K562 (cell line): ENCODE measurements around the gene RASL11A.

Source experiments
- ETV6 ChIP-seq, 3 experiments: fragments of 150-350 bp in 1 of 3; sonication (generic) in 1 of 3; formaldehyde crosslinking in 1 of 3; IDR thresholded peaks; 2 replicates each; pipeline versions ENCODE4 v1.6.1 to v1.8.0; 2014 to 2022; ENCODE audit warnings: borderline replicate concordance in 2 of 3, low read depth in 2 of 3, antibody characterized with exemption in 1 of 3, low read length in 1 of 3, mild to moderate bottlenecking in 1 of 3, missing genetic modification reagents in 1 of 3
- FOXK1 ChIP-seq: sonication (generic); formaldehyde crosslinking; IDR thresholded peaks from 2 replicates; pipeline ENCODE4 v1.8.0; 2022; ENCODE audit warnings: missing genetic modification reagents, mild to moderate bottlenecking, borderline replicate concordance
- RAD21 ChIP-seq, 2 experiments: fragments of 250-450 bp in 1 of 2; fragments of 450-650 bp in 1 of 2; sonication (Bioruptor Pico) in 1 of 2; formaldehyde crosslinking in 1 of 2; IDR thresholded peaks in 1 of 2; conservative IDR thresholded peaks in 1 of 2; 2 replicates each; pipeline versions ENCODE4 v1.4.0 to v1.8.0; 2020 to 2022; ENCODE audit warnings: mild to moderate bottlenecking in 2 of 2, moderate library complexity in 1 of 2
- SMC3 ChIP-seq: conservative IDR thresholded peaks from 2 replicates; pipeline ENCODE4 v1.6.1; 2011; ENCODE audit warnings: low read depth, low read length, improper control_type of control experiment; ENCODE audit not compliant: insufficient read depth
- TF ChIP-seq, protein P1 (sequence below), 3 experiments: IDR thresholded peaks in 2 of 3; conservative IDR thresholded peaks in 1 of 3; 2 replicates each; pipeline ENCODE4 v1.5.1; 2011 to 2012; ENCODE audit warnings: low read length in 3 of 3, mild to moderate bottlenecking in 3 of 3, control low read depth in 2 of 3, improper control_type of control experiment in 1 of 3, inconsistent platforms in 1 of 3, low read depth in 1 of 3, mixed read lengths in 1 of 3, moderate library complexity in 1 of 3; ENCODE audit not compliant: insufficient read depth in 2 of 3
- TF ChIP-seq, protein P2 (sequence below), 2 experiments: fragments of 450-650 bp in 1 of 2; sonication (generic) in 1 of 2; formaldehyde crosslinking in 1 of 2; IDR thresholded peaks in 1 of 2; conservative IDR thresholded peaks in 1 of 2; 2 replicates each; pipeline versions ENCODE4 v1.6.1 to v1.8.1; 2016 to 2023; ENCODE audit warnings: mild to moderate bottlenecking in 2 of 2, moderate library complexity in 2 of 2, inconsistent platforms in 1 of 2, missing genetic modification reagents in 1 of 2
- TF ChIP-seq, protein P3 (sequence below): sonication (generic); formaldehyde crosslinking; IDR thresholded peaks from 2 replicates; pipeline ENCODE4 v1.8.0; 2023; ENCODE audit warnings: mild to moderate bottlenecking, missing genetic modification reagents

DNA sequence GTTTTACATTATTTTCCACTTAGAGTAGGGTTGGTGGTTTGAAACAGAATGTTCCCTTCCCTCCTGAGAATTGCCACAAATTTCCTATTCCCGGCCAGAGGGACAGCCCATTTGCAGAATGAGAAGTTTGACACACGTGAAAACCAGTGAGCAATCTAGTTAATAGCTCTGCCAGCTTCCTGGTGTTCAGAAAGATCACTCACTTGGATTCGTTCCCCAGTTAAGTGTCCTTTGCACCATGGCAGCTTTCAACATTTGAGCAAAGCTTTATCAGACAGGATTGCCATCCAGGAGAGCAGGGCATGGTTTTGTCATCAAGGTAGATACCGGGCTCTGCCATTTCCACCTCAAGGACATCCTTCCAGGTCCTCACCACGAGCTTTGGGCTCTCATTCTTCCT lies 28.2 kb downstream of the RASL11A start:
- TF ChIP-seq, protein P1, sequence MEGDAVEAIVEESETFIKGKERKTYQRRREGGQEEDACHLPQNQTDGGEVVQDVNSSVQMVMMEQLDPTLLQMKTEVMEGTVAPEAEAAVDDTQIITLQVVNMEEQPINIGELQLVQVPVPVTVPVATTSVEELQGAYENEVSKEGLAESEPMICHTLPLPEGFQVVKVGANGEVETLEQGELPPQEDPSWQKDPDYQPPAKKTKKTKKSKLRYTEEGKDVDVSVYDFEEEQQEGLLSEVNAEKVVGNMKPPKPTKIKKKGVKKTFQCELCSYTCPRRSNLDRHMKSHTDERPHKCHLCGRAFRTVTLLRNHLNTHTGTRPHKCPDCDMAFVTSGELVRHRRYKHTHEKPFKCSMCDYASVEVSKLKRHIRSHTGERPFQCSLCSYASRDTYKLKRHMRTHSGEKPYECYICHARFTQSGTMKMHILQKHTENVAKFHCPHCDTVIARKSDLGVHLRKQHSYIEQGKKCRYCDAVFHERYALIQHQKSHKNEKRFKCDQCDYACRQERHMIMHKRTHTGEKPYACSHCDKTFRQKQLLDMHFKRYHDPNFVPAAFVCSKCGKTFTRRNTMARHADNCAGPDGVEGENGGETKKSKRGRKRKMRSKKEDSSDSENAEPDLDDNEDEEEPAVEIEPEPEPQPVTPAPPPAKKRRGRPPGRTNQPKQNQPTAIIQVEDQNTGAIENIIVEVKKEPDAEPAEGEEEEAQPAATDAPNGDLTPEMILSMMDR (IDR thresholded peaks at IDR 0.05 in 2 of 3, conservative IDR thresholded peaks at IDR 0.05 in 1 of 3; ENCODE audit: insufficient read depth in 2 of 3, low read depth in 1 of 3, low read length in 3 of 3): no peak
- TF ChIP-seq, protein P2, sequence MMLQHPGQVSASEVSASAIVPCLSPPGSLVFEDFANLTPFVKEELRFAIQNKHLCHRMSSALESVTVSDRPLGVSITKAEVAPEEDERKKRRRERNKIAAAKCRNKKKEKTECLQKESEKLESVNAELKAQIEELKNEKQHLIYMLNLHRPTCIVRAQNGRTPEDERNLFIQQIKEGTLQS (IDR thresholded peaks at IDR 0.05): no peak
- TF ChIP-seq, protein P2 (CRISPR knock-in tag; conservative IDR thresholded peaks at IDR 0.05): no peak
- TF ChIP-seq FOXK1 (CRISPR knock-in tag) (no peak), ETV6 (IDR thresholded peaks at IDR 0.05; ENCODE audit: borderline replicate concordance in 1 of 2, low read depth in 2 of 2, low read length in 1 of 2) (no peak), ETV6 (CRISPR knock-in tag; IDR thresholded peaks at IDR 0.05; ENCODE audit: borderline replicate concordance) (no peak), SMC3 (no peak), RAD21 (CRISPR knock-in tag; conservative IDR thresholded peaks at IDR 0.05 in 1 of 2, IDR thresholded peaks at IDR 0.05 in 1 of 2) (no peak)
- TF ChIP-seq, protein P3, sequence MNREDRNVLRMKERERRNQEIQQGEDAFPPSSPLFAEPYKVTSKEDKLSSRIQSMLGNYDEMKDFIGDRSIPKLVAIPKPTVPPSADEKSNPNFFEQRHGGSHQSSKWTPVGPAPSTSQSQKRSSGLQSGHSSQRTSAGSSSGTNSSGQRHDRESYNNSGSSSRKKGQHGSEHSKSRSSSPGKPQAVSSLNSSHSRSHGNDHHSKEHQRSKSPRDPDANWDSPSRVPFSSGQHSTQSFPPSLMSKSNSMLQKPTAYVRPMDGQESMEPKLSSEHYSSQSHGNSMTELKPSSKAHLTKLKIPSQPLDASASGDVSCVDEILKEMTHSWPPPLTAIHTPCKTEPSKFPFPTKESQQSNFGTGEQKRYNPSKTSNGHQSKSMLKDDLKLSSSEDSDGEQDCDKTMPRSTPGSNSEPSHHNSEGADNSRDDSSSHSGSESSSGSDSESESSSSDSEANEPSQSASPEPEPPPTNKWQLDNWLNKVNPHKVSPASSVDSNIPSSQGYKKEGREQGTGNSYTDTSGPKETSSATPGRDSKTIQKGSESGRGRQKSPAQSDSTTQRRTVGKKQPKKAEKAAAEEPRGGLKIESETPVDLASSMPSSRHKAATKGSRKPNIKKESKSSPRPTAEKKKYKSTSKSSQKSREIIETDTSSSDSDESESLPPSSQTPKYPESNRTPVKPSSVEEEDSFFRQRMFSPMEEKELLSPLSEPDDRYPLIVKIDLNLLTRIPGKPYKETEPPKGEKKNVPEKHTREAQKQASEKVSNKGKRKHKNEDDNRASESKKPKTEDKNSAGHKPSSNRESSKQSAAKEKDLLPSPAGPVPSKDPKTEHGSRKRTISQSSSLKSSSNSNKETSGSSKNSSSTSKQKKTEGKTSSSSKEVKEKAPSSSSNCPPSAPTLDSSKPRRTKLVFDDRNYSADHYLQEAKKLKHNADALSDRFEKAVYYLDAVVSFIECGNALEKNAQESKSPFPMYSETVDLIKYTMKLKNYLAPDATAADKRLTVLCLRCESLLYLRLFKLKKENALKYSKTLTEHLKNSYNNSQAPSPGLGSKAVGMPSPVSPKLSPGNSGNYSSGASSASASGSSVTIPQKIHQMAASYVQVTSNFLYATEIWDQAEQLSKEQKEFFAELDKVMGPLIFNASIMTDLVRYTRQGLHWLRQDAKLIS (CRISPR knock-in tag): no peak
